IMR-90 (cell line): Measurements from ENCODE around the gene JPH3. TPM values are rescaled to one million over a fixed set of nuclear protein-coding genes. Genes with fewer than 3 reads are reported as not detected.
A peak's percentile ranks its signal among the peaks of the same experiment; 100 is the strongest.

Source experiments
- ATAC-seq: fragments of 200-7000 bp; cut with Tn5 transposase; 2 replicates; pipeline ENCODE4 v1.9.1; 2020; ENCODE audit warnings: low read depth, mild to moderate bottlenecking, moderate library complexity
- BruUV-seq: library from RNA; stranded (reverse); fragments of 400-500 nt; replicated peaks from 2 replicates; lab custom pipeline; 2021; lab: Mats Ljungman, UMichigan
- CTCF ChIA-PET: fragments of 300-600 bp; formaldehyde crosslinking; extraction: SDS; loops from one replicate; lab custom pipeline; 2021; ENCODE audit warnings: antibody characterized with exemption; lab: Yijun Ruan, JAX
- POLR2A ChIA-PET: fragments of 300-600 bp; sonication (Branson Sonifier 250); formaldehyde crosslinking; loops from one replicate; lab custom pipeline; 2022; ENCODE audit warnings: antibody characterized with exemption; ENCODE audit not compliant: unreplicated experiment; lab: Charles Lee
- DNase-seq: peaks from one replicate; pipeline ENCODE4 v3.0.0; 2013
- H2AFZ ChIP-seq: replicated peaks from 2 replicates; pipeline ENCODE3; 2013; ENCODE audit warnings: low read length, mild to moderate bottlenecking; ENCODE audit not compliant: poor library complexity
- H2AK5ac ChIP-seq: 2 replicates; pipeline ENCODE4 v1.6.1; 2013; ENCODE audit warnings: low read depth, low read length, inconsistent platforms
- H2AK9ac ChIP-seq: replicated peaks from 2 replicates; pipeline ENCODE3; 2013; ENCODE audit warnings: mild to moderate bottlenecking, low read depth, low read length, moderate library complexity; ENCODE audit not compliant: poor library complexity
- H2BK120ac ChIP-seq: 2 replicates; pipeline ENCODE4 v1.6.1; 2013; ENCODE audit warnings: low read depth, low read length, inconsistent platforms
- H2BK15ac ChIP-seq: 3 replicates; pipeline ENCODE4 v1.6.1; 2013; ENCODE audit warnings: low read depth, low read length, inconsistent platforms
- H2BK20ac ChIP-seq: 2 replicates; pipeline ENCODE4 v1.6.1; 2013; ENCODE audit warnings: low read depth, mild to moderate bottlenecking, inconsistent platforms, low read length, moderate library complexity
- H2BK5ac ChIP-seq: 2 replicates; pipeline ENCODE4 v1.6.1; 2013; ENCODE audit warnings: mild to moderate bottlenecking, low read depth, low read length, inconsistent platforms; ENCODE audit not compliant: poor library complexity, severe bottlenecking
- H3K14ac ChIP-seq: replicated peaks from 2 replicates; pipeline ENCODE4 v1.6.1; 2013; ENCODE audit warnings: low read depth, low read length, inconsistent platforms
- H3K18ac ChIP-seq: 2 replicates; pipeline ENCODE4 v1.6.1; 2013; ENCODE audit warnings: low read depth, low read length, control low read depth
- H3K23ac ChIP-seq: 2 replicates; pipeline ENCODE4 v1.6.1; 2013; ENCODE audit warnings: low read depth, low read length, inconsistent platforms
- H3K27ac ChIP-seq: 2 replicates; pipeline ENCODE4 v1.5.1; 2013; ENCODE audit warnings: mild to moderate bottlenecking, control low read depth, low read length; ENCODE audit not compliant: insufficient read depth
- H3K27me3 ChIP-seq: 2 replicates; pipeline ENCODE4 v1.6.1; 2013; ENCODE audit warnings: low read length; ENCODE audit not compliant: control insufficient read depth, insufficient read depth
- H3K36me3 ChIP-seq: 2 replicates; pipeline ENCODE4 v1.6.1; 2013; ENCODE audit warnings: low read length, mixed read lengths; ENCODE audit not compliant: control insufficient read depth, insufficient read depth
- H3K4ac ChIP-seq: 2 replicates; pipeline ENCODE4 v1.6.1; 2013; ENCODE audit warnings: low read depth, low read length, inconsistent platforms
- H3K4me1 ChIP-seq: 2 replicates; pipeline ENCODE4 v1.6.1; 2013; ENCODE audit warnings: low read length, mixed read lengths; ENCODE audit not compliant: control insufficient read depth, insufficient read depth
- H3K4me2 ChIP-seq: 2 replicates; pipeline ENCODE4 v1.6.1; 2013; ENCODE audit warnings: low read depth, mild to moderate bottlenecking, control low read depth, low read length, moderate library complexity
- H3K4me3 ChIP-seq: 2 replicates; pipeline ENCODE4 v1.5.1; 2013; ENCODE audit warnings: low read depth, mild to moderate bottlenecking, control low read depth, low read length, moderate library complexity; ENCODE audit not compliant: insufficient read depth
- H3K56ac ChIP-seq: 2 replicates; pipeline ENCODE4 v1.6.1; 2013; ENCODE audit warnings: low read length, inconsistent platforms; ENCODE audit not compliant: insufficient read depth; ENCODE audit errors: extremely low read depth
- H3K79me1 ChIP-seq, 2 experiments: 2 replicates each; pipeline ENCODE4 v1.6.1; 2013; ENCODE audit warnings: low read length in 2 of 2, inconsistent platforms in 1 of 2, low read depth in 1 of 2
- H3K9ac ChIP-seq: 2 replicates; pipeline ENCODE4 v1.6.1; 2013; ENCODE audit warnings: low read depth, low read length, control low read depth
- H3K9me1 ChIP-seq: 2 replicates; pipeline ENCODE4 v1.6.1; 2013; ENCODE audit warnings: low read length, inconsistent platforms; ENCODE audit not compliant: insufficient read depth
- H3K9me3 ChIP-seq: 2 replicates; pipeline ENCODE4 v1.6.1; 2013; ENCODE audit warnings: low read length; ENCODE audit not compliant: control insufficient read depth, insufficient read depth
- H4K20me1 ChIP-seq: 2 replicates; pipeline ENCODE4 v1.6.1; 2013; ENCODE audit warnings: low read length, inconsistent platforms; ENCODE audit not compliant: insufficient read depth
- H4K5ac ChIP-seq: 2 replicates; pipeline ENCODE4 v1.6.1; 2013; ENCODE audit warnings: mild to moderate bottlenecking, low read depth, low read length, control low read depth
- H4K8ac ChIP-seq, 2 experiments: 2 replicates each; pipeline ENCODE4 v1.6.1; 2013; ENCODE audit warnings: low read depth in 2 of 2, low read length in 2 of 2, control low read depth in 1 of 2, inconsistent platforms in 1 of 2
- H4K91ac ChIP-seq: 2 replicates; pipeline ENCODE4 v1.6.1; 2013; ENCODE audit warnings: low read depth, low read length, inconsistent platforms; ENCODE audit not compliant: insufficient read depth
- BHLHE40 ChIP-seq: fragments of 150-350 bp; IDR thresholded peaks from 2 replicates; pipeline ENCODE4 v1.6.1; 2016; ENCODE audit warnings: mild to moderate bottlenecking, low read depth, low read length
- CHD1 ChIP-seq: IDR thresholded peaks from 2 replicates; pipeline ENCODE4 v1.6.1; 2012; ENCODE audit warnings: low read depth, low read length, improper control_type of control experiment
- CTCF ChIP-seq: conservative IDR thresholded peaks from 2 replicates; pipeline ENCODE4 v1.5.1; 2012; ENCODE audit warnings: mild to moderate bottlenecking, low read depth, low read length, improper control_type of control experiment
- MAFK ChIP-seq: IDR thresholded peaks from 2 replicates; pipeline ENCODE4 v1.6.1; 2012; ENCODE audit warnings: low read depth, low read length, improper control_type of control experiment
- MXI1 ChIP-seq: IDR thresholded peaks from 2 replicates; pipeline ENCODE4 v1.6.1; 2012; ENCODE audit warnings: low read depth, mild to moderate bottlenecking, low read length, moderate library complexity, borderline replicate concordance
- POLR2A ChIP-seq: IDR thresholded peaks from 2 replicates; pipeline ENCODE4 v1.6.1; 2012; ENCODE audit warnings: mild to moderate bottlenecking, low read depth, low read length
- RAD21 ChIP-seq: IDR thresholded peaks from 2 replicates; pipeline ENCODE4 v1.6.1; 2012; ENCODE audit warnings: low read length, improper control_type of control experiment
- USF2 ChIP-seq: fragments of 150-350 bp; IDR thresholded peaks from 2 replicates; pipeline ENCODE4 v1.6.1; 2017; ENCODE audit warnings: mild to moderate bottlenecking, antibody characterized with exemption, low read length, low read depth
- WGBS, 2 experiments: methylation state at CpG; one replicate each; pipeline versions ENCODE4 v1.1.5 to v1.1.7; 2013; ENCODE audit warnings: missing lambda C conversion rate in 2 of 2; ENCODE audit not compliant: insufficient read length in 1 of 2; ENCODE audit errors: extremely low coverage in 2 of 2; 5-methylcytosine and 5-hydroxymethylcytosine counted together
- dilution Hi-C: fragments of 300-500 bp; cut with HindIII; formaldehyde crosslinking; loops from one replicate; pipeline ENCODE4 v1.14.3; 2018; ENCODE audit warnings: low sequenced_read_pairs; ENCODE audit not compliant: unreplicated experiment
- in situ Hi-C: fragments of 300-500 bp; cut with MboI; formaldehyde crosslinking; loops from 3 replicates; pipeline ENCODE4 v1.14.3; 2019; ENCODE audit warnings: low sequenced_read_pairs, inconsistent platforms, mixed read lengths
- intact Hi-C: fragments of 100-400 bp; cut with micrococcal nuclease; formaldehyde crosslinking; loops from 2 replicates; pipeline ENCODE4 v1.10.0; 2022
- polyA plus RNA-seq, 3 experiments: library from polyadenylated mRNA; depleted of rRNA; stranded (reverse); fragments of >200 nt; gene quantifications; 2 replicates each; pipeline ENCODE4 v1.2.3, GENCODE V29; 2012; ENCODE audit warnings: low replicate concordance in 1 of 3
- total RNA-seq: library from RNA; depleted of rRNA; stranded (reverse); fragments of >200 nt; gene quantifications from 2 replicates; pipeline ENCODE4 v1.2.3, GENCODE V29; 2012

JPH3 gene
- total and polyA plus RNA-seq, 2 of the 4 experiments (the other 2 are of a cell fraction), result 0.03 TPM; not detected in 1

- H4K91ac ChIP-seq, result no peak overlapping the region
- H3K27me3 ChIP-seq, result peaks cover 18% of the 10 kb centered on the region; the same call in 1 of the 2 replicates
- H2BK5ac ChIP-seq, result no peak overlapping the region
- H3K4me3 ChIP-seq, result no peak overlapping the region
- no peak overlapping the region for H3K23ac ChIP-seq
- no peak overlapping the region for H2AFZ ChIP-seq
- WGBS, 2 experiments, result 43% methylated on average over 6 of the region's 18 CpGs; no CpG with 5 or more reads in 1 of the 2 experiments
- no peak overlapping the region for H3K14ac ChIP-seq
- H3K36me3 ChIP-seq, result no peaks in the 10 kb centered on the region
- CTCF ChIA-PET, result no interaction called here
- H2AK5ac ChIP-seq, result no peak overlapping the region
- no peak overlapping the region for H3K27ac ChIP-seq
- BruUV-seq, result no TSS peak
- H3K9me3 ChIP-seq, result no peaks in the 10 kb centered on the region
- H3K56ac ChIP-seq, result no peak overlapping the region
- no peak overlapping the region for H4K8ac ChIP-seq
- H3K4me2 ChIP-seq, result no peak overlapping the region
- no peak overlapping the region for H3K9ac ChIP-seq
- ATAC-seq (no peak), DNase-seq (no peak)
- H3K79me1 ChIP-seq, result no peaks in the 10 kb centered on the region
- dilution Hi-C loops, result no loop called here
- no peak overlapping the region for H3K18ac ChIP-seq
- intact Hi-C loops, result no loop called here
- H2BK15ac ChIP-seq, result no peak overlapping the region
- TF ChIP-seq USF2 (peak; percentile 60), MXI1 (no peak), CHD1 (no peak), BHLHE40 (peak; percentile 64; the same call in 1 of the 2 replicates), CTCF (no peak), MAFK (no peak), POLR2A (no peak), RAD21 (no peak)
- no peak overlapping the region for H3K4ac ChIP-seq
- peaks cover 8% of the 10 kb centered on the region; the same call in 1 of the 2 replicates for H3K4me1 ChIP-seq
- no peak overlapping the region for H4K5ac ChIP-seq
- in situ Hi-C loops, result no loop called here
- no peak overlapping the region for H2AK9ac ChIP-seq
- H4K20me1 ChIP-seq, result peaks cover 5% of the 10 kb centered on the region; the same call in 1 of the 2 replicates
- POLR2A ChIA-PET, result no interaction called here
- H2BK120ac ChIP-seq, result no peak overlapping the region
- H3K9me1 ChIP-seq, result 0 out of 2 replicates have a peak, but pooled peaks cover 2% of the 10 kb centered on the region
- no peak overlapping the region for H2BK20ac ChIP-seq
Observed at GRCh38 chr16:87552772-87553573, 49.3 kb upstream of the JPH3 start.
